Measurements from ENCODE around the gene NOC2L.

DNA sequence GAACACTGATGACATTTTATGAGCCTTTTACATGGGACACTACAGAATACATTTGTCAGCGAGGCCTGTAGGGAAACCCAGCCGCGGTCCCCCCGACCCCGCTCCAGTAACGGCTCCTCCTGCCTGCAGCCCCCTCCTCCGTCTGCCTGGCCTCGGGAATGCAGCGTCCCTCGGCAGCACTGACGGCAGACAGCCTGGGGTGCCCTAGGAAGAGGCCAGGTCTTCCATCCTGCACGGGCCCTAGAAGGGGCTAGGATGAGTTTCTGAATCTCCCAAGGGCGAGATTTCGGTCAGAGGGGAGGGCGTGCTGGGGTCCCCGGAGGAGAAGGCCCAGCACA, 26.9 kb downstream of the NOC2L start:
- TF ChIP-seq POLR2A (IDR thresholded peaks at IDR 0.05) = no peak
- TF ChIP-seq, protein P1, sequence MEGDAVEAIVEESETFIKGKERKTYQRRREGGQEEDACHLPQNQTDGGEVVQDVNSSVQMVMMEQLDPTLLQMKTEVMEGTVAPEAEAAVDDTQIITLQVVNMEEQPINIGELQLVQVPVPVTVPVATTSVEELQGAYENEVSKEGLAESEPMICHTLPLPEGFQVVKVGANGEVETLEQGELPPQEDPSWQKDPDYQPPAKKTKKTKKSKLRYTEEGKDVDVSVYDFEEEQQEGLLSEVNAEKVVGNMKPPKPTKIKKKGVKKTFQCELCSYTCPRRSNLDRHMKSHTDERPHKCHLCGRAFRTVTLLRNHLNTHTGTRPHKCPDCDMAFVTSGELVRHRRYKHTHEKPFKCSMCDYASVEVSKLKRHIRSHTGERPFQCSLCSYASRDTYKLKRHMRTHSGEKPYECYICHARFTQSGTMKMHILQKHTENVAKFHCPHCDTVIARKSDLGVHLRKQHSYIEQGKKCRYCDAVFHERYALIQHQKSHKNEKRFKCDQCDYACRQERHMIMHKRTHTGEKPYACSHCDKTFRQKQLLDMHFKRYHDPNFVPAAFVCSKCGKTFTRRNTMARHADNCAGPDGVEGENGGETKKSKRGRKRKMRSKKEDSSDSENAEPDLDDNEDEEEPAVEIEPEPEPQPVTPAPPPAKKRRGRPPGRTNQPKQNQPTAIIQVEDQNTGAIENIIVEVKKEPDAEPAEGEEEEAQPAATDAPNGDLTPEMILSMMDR (IDR thresholded peaks at IDR 0.05) = no peak
